GM18909 (cell line): ENCODE data around the gene LRCH2.

Experiments
- ATAC-seq: cut with Tn5 transposase; IDR thresholded peaks from one replicate; pipeline ENCODE4 v1.9.1; 2021; ENCODE audit warnings: mild to moderate bottlenecking; ENCODE audit not compliant: unreplicated experiment, poor library complexity

The LRCH2 gene

DNA sequence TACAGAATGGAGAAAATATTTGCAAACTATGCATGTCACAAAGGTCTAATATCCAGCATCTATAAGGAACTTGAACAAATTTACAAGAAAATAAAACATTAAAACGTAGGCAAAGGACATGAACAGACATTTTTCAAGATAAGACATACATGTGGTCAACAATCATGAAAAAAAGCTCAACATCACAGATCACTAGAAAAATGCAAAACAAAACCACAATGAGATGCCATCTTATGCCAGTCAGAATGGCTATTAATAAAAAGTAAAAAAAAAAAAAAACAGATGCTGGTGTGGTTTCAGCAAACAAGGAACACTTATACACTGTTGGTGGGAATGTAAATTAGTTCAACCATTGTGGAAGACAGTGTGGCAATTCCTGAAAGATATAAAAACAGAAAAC is 140.7 kb downstream of the LRCH2 start:
- ATAC-seq, result no peak

DNA sequence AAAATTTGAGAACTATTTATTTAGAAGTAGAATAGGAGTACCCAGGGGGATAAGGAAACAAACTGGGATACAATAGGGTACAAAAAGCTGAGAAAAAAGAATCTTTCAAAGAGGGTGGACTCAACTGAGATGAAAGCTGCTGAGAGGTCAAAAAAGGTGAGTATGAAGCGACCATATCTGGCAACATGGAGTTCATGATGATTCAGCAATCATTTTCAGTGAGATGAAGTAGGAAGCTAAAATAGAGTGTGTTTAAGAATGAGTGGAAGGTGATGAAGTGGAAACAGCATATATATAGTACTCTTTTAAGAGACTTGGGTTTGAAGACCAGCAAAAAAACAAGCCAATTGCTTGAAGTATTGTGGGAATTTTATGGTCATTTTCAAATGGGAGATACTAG is 144.5 kb downstream of the LRCH2 start:
- no peak for ATAC-seq

DNA sequence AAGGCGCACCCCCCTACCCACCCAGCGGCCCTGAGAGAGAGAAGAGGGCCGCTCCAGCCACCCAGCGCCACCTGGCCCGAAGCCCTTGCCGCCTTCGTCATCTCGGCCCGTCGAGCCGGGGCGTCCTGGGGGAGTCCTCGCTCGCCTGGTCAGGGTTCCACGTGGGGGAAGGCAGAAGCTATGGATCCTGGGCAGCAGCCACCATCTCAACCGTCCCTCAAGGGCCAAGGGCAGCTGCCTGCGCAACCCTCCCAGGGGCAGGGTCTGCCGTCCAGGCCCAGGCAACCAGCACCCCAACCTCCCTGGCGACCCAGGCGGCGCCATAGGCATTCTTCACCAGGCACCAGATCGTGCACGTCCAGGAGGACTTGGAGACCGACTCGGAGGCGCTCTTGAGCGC is 165.0 kb downstream of the LRCH2 start:
- ATAC-seq, result no peak

DNA sequence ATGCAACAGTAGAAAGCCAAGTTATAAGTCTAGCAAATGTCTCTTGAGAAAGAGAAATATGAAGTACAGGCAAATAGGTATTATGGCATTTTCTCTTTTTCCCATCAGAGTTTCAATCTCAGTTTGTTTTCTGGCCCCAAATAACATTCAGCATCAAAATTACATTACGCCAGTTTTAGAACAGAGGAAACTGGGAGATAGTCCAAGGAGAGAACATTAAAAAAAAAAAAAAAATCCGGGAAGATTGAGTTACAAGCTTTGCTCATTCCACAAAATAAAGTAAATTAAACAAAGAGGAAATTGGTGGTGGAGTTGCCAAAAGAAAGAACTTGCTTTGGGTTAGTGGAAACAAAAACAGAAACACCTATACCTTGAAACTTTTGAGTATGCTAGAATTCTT is 166.1 kb downstream of the LRCH2 start:
- ATAC-seq, result no peak

DNA sequence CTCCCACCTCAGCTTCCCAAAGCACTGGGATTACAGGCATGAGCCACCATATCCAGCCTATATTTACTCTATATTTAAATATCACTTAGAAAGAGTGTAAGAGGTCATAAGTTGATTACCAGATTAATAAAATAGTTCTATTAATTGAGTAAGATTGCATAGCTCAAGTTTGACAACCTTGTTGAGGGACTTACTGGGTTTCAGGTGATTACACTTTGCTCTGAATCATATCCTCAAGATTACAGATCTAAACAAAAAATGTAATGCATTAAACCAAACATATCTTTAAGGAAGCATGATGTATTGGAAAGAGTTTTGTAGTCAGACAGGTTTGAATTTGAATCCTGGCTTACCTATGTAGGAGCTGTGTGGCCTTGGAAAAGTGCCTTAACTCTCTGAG is 168.6 kb downstream of the LRCH2 start:
- ATAC-seq, result no peak
